SJSA1 (cell line): Measurements from ENCODE around the gene EGFL8. TPM values are rescaled to one million over a fixed set of nuclear protein-coding genes. Genes with fewer than 3 reads are reported as not detected.
"Not testable (repeated sequence)": the region's sequence is repeated elsewhere in the genome, so short reads cannot be mapped to it uniquely, and the experiment has no call there.

Experiments
- DNase-seq, 2 experiments: peaks; one replicate each; pipeline ENCODE4 v3.0.0-alpha.2; 2015 to 2020; ENCODE audit warnings: low spot score in 2 of 2, low read depth in 1 of 2
- H3K27ac ChIP-seq: fragments of 250-450 bp; sonication (Bioruptor Pico); 2 replicates; pipeline ENCODE4 v1.5.1; 2020; ENCODE audit warnings: mild to moderate bottlenecking, moderate library complexity
- H3K27me3 ChIP-seq: fragments of 250-450 bp; sonication (Bioruptor Pico); replicated peaks from 2 replicates; pipeline ENCODE4 v1.5.1; 2020; ENCODE audit warnings: mild to moderate bottlenecking, moderate library complexity
- H3K36me3 ChIP-seq: fragments of 250-450 bp; sonication (Bioruptor Pico); 2 replicates; pipeline ENCODE4 v1.5.1; 2020; ENCODE audit warnings: mild to moderate bottlenecking
- H3K4me1 ChIP-seq: fragments of 250-450 bp; sonication (Bioruptor Pico); replicated peaks from 2 replicates; pipeline ENCODE4 v1.6.1; 2021; ENCODE audit warnings: mild to moderate bottlenecking
- H3K4me3 ChIP-seq: fragments of 250-450 bp; sonication (Bioruptor Pico); 2 replicates; pipeline ENCODE4 v1.5.1; 2020; ENCODE audit warnings: mild to moderate bottlenecking
- H3K9me3 ChIP-seq: fragments of 250-450 bp; sonication (Bioruptor Pico); replicated peaks from 2 replicates; pipeline ENCODE4 v1.5.1; 2020; ENCODE audit warnings: mild to moderate bottlenecking
- total RNA-seq: library from RNA; depleted of rRNA; stranded (reverse); fragments of >200 nt; shearing (Covaris generic); gene quantifications from 2 replicates; pipeline ENCODE4 v1.2.3, GENCODE V29; 2014

EGFL8 gene
- total RNA-seq, 1 experiment from 2014 or later: 3.1 TPM

DNA sequence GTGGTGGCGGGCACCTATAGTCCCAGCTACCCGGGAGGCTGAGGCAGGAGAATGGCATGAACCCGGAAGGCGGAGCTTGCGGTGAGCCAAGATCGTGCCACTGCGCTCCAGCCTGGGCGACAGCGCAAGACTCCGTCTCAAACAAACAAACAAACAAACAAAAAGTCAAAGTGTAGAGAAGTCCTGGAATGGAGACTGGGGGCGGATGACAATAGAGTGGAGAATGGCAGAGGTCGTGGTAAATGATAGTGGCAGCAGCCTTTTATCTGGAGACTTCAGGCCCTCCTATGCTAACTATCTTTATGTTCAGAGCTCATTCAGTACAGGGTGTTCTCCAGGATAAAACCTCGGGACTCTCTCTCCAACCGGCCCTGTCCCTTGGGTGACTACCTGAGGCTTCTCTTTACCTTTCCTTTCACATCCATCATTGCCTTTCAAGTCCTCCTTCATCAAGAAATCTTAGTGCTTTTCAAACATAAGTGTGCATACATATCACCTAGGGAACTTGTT, 32.9 kb upstream of the EGFL8 start:
- Histone ChIP-seq H3K4me3 (no peak overlapping the region), H3K4me1 (peaks cover 52% of the 10 kb centered on the region), H3K27ac (no peak overlapping the region), H3K36me3 (peaks cover 8% of the 10 kb centered on the region), H3K9me3 (no peaks in the 10 kb centered on the region), H3K27me3 (no peaks in the 10 kb centered on the region)
- no peak for DNase-seq

DNA sequence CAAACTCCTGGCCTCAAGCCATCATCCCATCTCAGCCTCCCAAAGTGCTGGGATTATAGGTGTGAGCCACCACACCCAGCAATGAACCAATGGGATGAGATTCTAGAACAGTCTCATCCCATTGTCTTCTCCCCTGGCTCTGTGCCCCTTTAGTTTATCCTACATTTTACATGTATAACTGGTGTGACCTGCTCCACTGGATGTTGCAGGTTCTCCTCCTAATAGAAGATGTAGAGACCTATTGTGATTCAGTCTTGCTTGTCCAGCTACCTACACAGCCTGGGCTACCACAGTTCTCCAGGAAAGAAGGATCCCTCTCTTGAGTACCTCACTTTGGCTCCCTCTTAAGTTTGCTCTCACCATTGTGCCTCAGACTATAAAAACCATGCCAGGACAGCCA, 32.3 kb upstream of the EGFL8 start:
- Histone ChIP-seq H3K4me1 (peaks cover 52% of the 10 kb centered on the region), H3K27ac (no peak overlapping the region), H3K9me3 (no peaks in the 10 kb centered on the region), H3K4me3 (no peak overlapping the region), H3K36me3 (peaks cover 3% of the 10 kb centered on the region), H3K27me3 (no peaks in the 10 kb centered on the region)
- DNase-seq: no peak

DNA sequence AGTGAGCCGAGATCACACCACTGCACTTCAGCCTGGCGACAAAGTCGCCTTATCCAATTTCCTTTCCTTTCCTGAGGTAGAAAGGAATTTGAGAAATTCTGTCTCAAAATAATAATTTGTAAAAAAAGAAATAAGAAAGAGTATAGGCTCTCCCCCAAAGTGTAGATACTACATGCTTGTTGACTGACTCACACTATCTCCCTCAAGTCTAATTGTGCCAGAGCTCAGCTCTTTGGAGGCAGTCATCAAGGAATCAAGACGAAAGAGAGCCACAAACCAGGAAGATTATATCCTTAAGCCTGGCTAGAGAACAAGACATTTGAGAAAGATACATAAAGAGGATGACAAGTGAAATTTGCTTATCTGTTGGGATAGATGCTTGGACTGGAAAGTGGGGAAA, 30.6 kb upstream of the EGFL8 start:
- no peaks in the 10 kb centered on the region; the same call in 1 of the 2 replicates for H3K36me3 ChIP-seq
- H3K27me3 ChIP-seq: no peaks in the 10 kb centered on the region
- peak overlapping the region; percentile 42 for H3K27ac ChIP-seq
- H3K9me3 ChIP-seq: no peaks in the 10 kb centered on the region
- no peak overlapping the region for H3K4me3 ChIP-seq
- peak in 1 of 2 experiments; percentile 74 for DNase-seq
- peaks cover 42% of the 10 kb centered on the region for H3K4me1 ChIP-seq

DNA sequence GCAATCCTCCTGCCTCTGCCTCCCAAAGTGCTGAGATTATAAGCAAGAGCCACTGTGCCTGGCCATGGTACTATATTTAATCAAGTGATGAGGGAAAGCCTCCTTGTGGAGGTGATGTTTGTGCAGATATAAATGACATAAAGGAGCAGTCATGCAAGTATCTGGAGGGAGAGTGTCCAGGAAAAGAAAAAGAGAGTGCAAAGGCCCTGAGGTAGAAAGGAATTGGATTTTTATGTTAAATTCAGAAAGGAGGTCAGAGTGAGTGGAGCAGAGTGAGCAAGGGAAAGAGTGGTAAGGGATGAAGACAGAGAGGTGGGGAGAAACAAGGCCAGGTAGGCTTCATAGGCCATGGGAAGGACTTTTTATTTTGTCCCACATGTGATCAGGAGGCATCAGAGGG, 26.9 kb upstream of the EGFL8 start:
- H3K4me3 ChIP-seq: no peak overlapping the region
- no peak overlapping the region for H3K27ac ChIP-seq
- DNase-seq: no peak
- no peaks in the 10 kb centered on the region for H3K36me3 ChIP-seq
- H3K9me3 ChIP-seq: no peaks in the 10 kb centered on the region
- H3K4me1 ChIP-seq: peaks cover 31% of the 10 kb centered on the region
- H3K27me3 ChIP-seq: no peaks in the 10 kb centered on the region

DNA sequence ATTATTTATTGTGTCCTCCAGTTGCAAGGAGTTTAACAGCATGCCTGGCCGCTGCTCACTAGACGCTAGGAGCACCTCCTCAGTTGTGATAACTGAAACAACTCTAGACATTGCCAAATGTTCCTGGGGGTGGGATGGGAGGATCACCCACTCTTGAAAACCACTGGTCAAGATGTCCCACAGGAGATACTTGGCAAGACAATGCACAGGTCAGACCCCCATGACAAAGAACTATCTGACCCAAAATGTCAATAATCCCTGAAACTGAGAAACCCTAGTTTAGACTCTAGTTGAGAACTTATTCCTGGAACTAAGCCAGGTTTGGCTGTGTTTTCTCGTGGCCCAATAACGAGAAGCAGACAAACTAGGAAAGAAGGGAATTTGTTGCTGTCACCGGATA, 24.8 kb upstream of the EGFL8 start:
- Histone ChIP-seq H3K9me3 (no peaks in the 10 kb centered on the region), H3K27me3 (no peaks in the 10 kb centered on the region), H3K4me3 (no peak overlapping the region), H3K4me1 (peaks cover 18% of the 10 kb centered on the region), H3K27ac (no peak overlapping the region), H3K36me3 (no peaks in the 10 kb centered on the region)
- DNase-seq: no peak

DNA sequence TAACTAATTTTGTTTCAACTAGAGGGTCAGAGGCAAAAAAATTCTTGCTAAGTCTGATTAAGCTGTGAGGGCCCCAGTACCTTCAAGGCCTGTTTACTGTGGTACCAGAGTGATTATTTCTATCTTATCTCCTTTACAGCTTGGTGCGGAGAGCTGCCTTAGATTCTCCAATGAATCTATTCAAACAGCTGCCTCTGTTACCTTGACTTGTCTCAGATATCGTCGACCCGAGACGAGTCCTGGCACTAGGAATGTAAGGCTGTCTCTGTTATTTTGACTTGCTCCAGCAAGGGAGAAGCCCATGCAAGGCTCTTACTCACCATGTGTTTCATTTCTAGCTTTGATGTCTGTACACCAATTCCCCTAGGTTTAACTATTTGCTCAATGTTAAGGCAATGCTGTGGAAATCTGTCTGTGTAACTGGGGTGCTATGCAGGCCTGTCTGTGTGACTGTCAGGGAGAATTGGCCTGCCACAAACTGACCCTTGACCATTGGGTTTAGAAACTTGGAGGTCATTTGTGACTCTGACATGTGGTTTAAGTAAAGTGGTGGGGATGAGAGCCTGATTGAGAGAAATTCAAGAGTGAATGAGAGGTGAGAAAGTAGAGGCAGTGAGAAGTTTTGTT, 23.9 kb upstream of the EGFL8 start:
- no peaks in the 10 kb centered on the region for H3K36me3 ChIP-seq
- H3K9me3 ChIP-seq: no peaks in the 10 kb centered on the region
- H3K4me3 ChIP-seq: no peak overlapping the region
- no peak for DNase-seq
- no peak overlapping the region for H3K27ac ChIP-seq
- H3K4me1 ChIP-seq: peaks cover 14% of the 10 kb centered on the region
- no peaks in the 10 kb centered on the region for H3K27me3 ChIP-seq

DNA sequence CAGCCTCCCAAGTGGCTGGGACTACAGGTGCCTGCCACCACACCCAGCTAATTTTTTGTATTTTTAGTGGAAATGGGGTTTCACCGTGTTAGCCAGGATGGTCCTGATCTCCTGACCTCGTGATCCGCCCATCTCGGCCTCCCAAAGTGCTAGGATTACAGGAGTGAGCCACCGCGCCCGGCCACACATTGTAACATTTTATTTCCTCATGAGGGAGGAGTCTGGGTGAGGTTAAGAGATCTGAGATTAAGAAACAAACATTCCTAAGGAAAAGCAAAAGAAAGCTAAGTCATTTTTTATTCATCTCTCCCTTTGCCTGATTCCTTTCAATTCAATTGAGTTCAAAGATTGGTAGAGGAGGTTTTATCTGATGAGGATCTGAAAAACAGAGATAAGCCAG, 20.2 kb upstream of the EGFL8 start:
- H3K9me3 ChIP-seq, H3K27me3 ChIP-seq, H3K4me1 ChIP-seq, H3K36me3 ChIP-seq, H3K27ac ChIP-seq, DNase-seq, H3K4me3 ChIP-seq: not testable (repeated sequence)

DNA sequence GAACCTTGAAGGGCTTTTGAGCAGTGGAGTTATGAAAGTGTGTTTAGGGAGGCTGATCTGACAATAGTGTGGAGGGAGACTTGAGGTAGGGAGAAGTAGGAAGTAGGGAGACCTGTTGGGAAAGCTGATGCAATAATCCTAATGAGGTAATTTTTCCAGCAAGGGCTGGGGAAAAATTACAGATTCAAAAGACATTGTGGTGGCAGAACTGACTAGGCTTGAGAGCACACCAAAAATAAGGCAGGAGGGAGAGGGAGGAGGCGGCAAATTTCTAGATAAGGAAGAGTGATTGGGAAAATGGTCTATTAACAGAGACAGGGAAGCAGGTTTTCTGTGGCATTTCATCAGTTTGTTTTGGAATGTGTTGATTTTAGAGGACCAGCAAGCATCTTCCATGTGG, 18.1 kb upstream of the EGFL8 start:
- Histone ChIP-seq H3K9me3 (no peaks in the 10 kb centered on the region), H3K4me1 (no peaks in the 10 kb centered on the region; the same call in 1 of the 2 replicates), H3K4me3 (no peak overlapping the region), H3K27me3 (peaks cover 6% of the 10 kb centered on the region; the same call in 1 of the 2 replicates), H3K36me3 (no peaks in the 10 kb centered on the region), H3K27ac (no peak overlapping the region)
- DNase-seq: no peak

DNA sequence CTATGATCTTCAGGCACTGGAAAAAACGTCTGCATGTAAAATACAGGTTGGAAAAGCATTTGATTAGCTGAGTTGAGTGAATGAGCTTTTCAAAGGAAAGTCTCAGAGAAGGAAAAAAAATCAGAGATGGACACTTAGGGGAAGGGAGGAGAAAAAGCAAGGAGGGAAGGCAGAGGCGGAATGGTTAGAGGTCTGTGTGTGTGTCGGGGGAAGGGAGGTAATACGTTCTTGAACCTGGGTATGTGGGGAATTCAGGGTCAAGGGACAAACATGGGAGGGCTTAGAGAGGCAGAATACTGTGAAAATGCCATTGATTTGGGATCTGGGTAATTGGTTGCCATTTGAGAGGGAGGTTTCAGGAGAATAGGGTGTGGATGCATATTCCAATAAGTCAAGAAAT, 17.7 kb upstream of the EGFL8 start:
- Histone ChIP-seq H3K4me1 (no peaks in the 10 kb centered on the region; the same call in 1 of the 2 replicates), H3K9me3 (no peaks in the 10 kb centered on the region)

DNA sequence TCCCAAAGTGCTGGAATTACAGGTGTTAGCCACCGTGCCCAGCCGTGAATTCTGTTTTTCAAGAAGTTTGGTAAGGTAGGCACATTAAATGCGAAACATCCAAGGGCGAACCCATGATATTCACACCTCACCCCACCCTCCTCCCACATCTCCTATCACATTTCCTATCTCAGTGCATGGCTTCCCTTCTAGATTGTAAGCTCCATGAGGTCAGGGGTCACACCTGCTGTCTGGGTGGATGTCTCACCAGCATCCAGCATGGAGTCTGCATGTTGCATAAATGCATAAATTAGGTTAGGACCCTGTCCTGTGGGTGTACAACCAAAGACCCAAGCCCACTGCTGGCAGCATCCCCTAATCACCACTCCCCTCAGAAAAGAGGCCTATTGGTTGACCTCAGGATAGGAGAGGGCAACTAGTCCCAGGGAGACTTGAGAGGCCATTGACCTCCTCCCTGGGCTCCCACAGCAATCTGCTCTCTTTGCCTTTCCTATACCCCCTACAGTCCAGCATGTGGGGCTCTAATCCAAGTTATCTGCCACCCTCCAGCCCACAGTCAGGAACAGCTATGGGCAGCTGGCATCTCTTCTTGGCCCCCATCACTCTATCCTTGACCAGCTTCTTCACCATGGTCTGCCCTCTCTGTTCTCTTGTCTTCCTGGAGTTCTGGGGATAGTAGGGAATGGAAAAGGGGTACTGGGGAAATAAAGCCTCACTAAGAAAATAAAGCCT, 16.8 kb upstream of the EGFL8 start:
- Histone ChIP-seq H3K36me3 (no peaks in the 10 kb centered on the region), H3K4me1 (no peaks in the 10 kb centered on the region; the same call in 1 of the 2 replicates), H3K27me3 (peaks cover 6% of the 10 kb centered on the region; the same call in 1 of the 2 replicates), H3K9me3 (no peaks in the 10 kb centered on the region), H3K27ac (no peak overlapping the region), H3K4me3 (no peak overlapping the region)
- no peak for DNase-seq

More for the DNA sequence above, 17.7 kb upstream of the EGFL8 start:
- no peak for DNase-seq
- Histone ChIP-seq H3K27ac (no peak overlapping the region), H3K4me3 (no peak overlapping the region), H3K27me3 (peaks cover 6% of the 10 kb centered on the region; the same call in 1 of the 2 replicates), H3K36me3 (no peaks in the 10 kb centered on the region)

DNA sequence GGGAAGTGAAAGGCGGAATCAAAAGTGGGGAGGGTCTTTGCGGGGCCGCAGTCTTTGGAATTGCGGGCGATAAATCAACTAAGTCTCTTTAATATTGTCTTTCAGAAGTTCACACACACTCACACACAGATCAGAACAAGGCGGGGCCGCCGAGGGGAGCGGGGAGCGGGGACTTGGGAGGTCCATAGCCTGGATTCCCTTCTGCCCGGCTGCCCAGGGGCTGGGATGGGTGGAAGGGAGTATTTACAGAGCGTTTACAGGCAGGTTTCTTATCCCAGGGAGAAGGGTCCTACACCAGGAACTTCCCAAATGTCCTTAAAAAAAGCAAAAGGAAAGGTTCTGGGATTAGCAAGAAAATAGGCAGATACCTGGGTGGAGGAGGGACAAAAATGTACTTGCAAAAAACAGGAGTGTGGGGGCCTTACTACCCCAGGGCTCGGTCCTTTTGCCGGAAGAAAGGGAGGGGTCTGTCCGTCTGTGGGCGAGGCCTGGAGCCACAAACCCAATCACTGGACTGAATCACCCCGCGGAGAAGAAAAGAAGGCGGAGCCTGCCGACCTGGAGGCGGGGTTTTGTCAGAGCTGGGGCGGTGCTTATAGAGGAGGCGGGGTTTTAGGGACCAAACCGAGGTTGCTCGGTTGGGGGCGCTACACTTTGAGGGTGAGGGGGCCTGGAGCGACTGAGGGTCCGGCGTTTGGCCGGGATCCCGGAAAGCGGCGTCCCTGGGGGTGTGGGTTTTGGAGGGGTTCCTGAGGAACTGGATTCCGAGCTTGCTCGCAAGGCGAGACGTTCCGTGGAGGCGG, 15.9 kb upstream of the EGFL8 start:
- Histone ChIP-seq H3K9me3 (no peaks in the 10 kb centered on the region), H3K36me3 (no peaks in the 10 kb centered on the region), H3K4me1 (peaks cover 7% of the 10 kb centered on the region), H3K27me3 (peaks cover 6% of the 10 kb centered on the region; the same call in 1 of the 2 replicates), H3K4me3 (no peak overlapping the region), H3K27ac (no peak overlapping the region)
- no peak for DNase-seq

DNA sequence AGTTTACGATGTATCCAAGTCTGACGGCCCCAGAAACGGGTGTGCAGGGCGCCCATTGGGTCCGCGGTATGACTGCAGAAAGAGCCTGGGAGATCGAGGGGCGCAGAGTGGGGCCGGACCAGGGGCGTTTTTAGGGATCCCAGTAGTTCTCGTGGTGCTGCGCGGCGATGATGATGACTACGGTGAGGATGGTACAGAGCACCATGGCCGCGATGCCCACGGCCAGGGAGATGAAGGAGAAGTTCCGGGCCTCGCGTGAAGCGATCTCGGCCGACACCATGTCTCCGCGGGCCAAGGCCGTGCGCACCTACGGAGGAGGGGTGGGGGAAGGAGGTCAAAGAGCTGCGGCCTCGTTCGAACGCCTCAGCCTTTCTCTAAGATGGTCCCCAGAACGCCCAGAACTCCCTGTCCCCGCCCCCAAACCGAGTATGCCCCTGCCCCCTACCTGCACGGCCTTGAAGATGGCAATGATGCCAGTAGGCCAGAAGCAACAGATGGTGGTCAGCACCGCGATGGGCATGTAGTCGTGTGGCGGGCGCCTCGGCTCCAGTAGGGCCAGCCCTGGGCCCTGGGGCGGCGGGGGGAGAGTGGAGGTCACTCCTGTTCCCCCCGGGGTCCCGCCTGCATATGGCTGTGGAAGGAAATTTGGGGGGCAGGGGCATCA, 15.2 kb upstream of the EGFL8 start:
- Histone ChIP-seq H3K36me3 (no peaks in the 10 kb centered on the region), H3K27ac (no peak overlapping the region), H3K4me1 (peaks cover 10% of the 10 kb centered on the region), H3K4me3 (no peak overlapping the region), H3K9me3 (no peaks in the 10 kb centered on the region), H3K27me3 (peaks cover 6% of the 10 kb centered on the region; the same call in 1 of the 2 replicates)
- DNase-seq: no peak
